Retina (tissue), 1 donor: ENCODE results near the gene NOBOX.
"Not testable (repeated sequence)": the region's sequence is repeated elsewhere in the genome, so short reads cannot be mapped to it uniquely, and the experiment has no call there.

ENCODE experiments used
- DNase-seq: peaks from one replicate; pipeline ENCODE4 v3.0.0-alpha.2; 2016

The NOBOX gene

GRCh38 chr7:144403649-144404061, at the start of gene NOBOX:
TSS of gene NOBOX (minus strand) at chr7:144403693.
- DNase-seq, result no peak

DNA sequence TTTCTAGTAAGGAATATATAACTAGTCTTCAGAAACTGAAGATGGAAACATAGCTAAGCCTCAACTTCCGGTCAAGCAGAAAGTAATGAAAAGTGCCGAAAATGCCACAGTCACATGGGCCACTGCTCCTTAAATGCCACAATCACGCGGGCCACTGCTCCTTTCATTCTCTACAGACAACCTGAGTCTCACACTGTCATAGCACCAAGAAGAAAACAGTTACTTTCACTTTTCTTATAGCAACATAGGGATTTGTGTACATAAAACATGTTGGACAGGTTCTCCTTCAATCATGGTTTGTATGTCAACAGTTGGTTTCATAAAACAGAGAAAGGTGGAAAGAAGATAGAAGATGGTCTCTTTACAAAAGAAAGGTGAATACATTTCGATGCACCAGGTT, 48.6 kb upstream of the NOBOX start:
- no peak for DNase-seq

DNA sequence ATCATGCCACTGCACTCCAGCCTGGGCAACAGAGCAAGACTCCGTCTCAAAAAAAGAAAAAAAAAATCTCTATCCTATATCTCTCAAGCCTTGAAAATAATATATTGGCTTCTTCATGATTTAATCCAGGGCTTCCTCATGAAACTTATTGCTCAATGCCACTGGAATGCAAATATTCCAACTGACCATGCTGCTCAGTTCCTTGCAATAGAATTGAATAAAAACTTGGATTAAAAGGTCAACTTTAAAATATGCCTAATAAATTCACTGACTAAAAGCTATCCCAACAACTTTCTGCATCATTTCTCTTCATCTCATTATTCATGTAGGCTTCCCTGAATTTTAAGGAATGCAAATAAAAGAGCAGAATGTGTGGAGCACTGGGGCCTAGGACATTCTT, 42.1 kb upstream of the NOBOX start:
- no peak for DNase-seq

GRCh38 chr7:144439717-144440205, 36.3 kb upstream of the NOBOX start:
- DNase-seq, result no peak

DNA sequence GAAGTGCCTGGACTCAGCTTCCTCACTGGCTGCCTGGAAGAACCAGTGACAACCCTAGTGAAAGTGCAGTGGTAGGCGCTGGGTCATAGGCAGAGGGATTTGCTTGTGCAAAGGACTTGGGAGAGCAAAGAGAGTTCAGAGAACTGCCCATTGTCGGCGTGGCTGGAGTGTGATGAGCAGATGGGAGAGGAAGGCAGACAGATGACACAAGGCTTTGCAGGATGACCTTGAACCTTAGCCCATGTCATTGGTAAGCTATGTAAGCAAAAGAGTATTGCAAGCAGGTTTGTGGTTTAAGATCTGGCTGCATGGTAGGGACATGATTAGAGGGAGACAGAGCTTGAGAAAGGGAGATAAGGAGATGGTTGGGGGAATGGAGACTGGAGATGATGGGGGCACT, 35.3 kb upstream of the NOBOX start:
- DNase-seq, result no peak

DNA sequence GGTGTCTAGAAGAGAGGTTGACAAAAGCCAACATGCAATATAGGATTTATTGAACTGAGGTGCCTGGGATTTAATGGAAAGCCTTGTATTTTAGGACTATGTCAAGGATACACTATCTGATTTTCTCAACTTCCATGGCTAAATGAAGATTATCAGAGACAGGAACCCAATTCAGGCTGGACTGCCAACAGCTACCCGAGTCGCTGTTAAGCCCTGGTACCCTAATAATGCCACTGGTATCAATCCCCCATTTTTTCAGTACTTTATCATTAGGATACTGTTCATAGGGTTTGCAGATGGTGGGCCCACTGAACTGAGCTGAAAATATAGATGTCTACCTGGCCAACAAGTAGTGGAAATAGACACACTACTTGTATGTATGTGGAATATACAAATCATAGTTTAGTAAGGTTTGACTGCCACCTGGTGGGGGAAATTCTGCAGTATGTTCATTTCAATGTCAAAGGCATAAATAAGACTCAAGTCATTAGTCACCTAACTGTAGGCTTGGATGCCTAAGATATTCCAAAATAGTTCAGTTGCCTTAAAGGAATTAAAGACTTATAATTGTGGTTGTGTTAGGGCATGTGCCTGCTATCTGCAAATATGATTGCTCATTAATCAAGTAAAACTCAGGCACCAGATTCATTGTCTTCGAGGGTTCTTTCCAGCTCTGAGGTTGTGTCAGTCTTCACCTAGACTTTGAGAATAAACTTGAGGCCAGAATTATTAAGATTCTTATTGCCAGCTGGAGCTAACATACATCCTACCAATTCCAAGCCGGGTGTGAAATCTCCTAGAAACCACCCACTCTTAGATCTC, 34.1 kb upstream of the NOBOX start:
- DNase-seq, result peak; percentile 38

DNA sequence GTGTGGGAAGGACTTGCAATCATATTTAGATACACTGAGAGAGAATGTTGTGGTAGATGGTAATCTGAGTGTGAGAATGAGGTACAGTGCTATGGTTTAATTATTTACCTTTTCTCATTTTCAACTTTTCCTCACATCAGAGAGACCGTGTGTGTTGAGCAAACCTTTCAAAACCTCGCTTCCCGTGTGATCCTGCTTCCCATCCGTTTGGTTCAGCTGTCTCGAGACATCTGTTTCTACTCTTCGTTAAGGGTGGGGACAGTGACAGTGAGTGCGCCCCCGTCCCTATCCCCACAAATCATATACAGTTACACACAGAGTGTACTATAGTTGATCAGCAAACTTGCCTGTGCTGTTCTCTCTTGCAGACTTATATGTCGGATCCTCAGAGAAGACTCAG, 33.0 kb upstream of the NOBOX start:
- no peak for DNase-seq

- no peak for DNase-seq
These were observed 24.9 kb upstream of the NOBOX start for GRCh38 chr7:144428431-144428830.

GRCh38 chr7:144427539-144427938, 24.0 kb upstream of the NOBOX start:
- not testable (repeated sequence) for DNase-seq

DNA sequence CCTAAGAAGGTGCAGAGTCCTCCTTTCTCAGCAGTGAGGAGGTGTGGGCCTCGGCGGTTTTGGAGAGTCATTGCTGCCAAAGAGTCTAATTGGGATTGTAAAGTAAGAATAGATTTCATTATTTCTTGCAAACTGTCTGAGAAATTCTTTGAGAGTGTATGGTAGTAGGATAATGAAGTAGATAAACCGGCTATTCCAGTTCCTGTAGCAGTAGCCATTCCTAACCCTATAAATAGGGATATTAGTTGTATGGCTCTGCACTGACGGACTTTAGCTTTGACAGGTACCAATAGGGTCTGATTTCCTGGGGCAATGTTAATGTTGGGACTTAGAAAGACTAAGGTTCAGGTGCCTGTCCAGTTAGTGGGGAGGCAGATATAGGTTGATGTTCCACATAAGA, 15.4 kb upstream of the NOBOX start:
- DNase-seq, result not testable (repeated sequence)

- no peak for DNase-seq
These were observed 12.8 kb upstream of the NOBOX start for GRCh38 chr7:144416341-144416740.

DNA sequence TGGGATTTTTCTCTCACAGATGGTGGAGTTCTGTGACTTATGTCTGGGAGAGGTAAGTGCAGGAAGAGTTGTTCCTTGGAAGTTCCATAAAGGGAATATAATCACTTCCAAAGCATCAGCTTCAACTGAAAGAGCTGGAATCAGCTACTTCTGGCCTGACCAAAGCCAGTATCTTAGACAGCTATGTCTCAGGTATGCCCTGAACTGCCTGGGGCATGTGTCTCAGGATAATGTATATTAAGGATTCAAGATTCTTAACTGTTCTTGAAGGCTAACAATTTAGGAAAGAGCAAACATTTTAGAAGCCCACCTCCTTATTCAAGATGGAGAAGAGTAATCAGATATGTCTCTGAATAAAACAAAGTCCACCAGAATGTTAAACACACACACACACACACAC, 12.4 kb upstream of the NOBOX start:
- DNase-seq, result no peak

DNA sequence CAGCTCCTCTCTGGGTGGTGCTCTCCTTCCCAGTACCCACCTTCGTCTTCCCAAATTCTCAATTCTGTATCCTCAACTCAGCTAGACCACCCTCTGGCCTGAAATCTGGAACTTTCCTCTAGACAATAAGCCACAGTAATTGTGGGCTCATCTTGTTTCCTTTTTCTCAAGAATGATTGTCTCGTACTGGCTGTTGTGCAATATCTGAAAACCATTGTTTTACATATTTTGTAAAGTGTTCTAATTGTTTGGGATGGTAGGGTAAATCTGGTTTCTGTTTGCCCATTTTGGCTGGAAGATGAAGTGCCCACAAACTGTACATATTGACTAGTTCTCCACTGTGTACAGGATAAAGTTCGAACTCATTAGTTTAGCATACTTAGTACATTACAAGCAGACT, 11.3 kb upstream of the NOBOX start:
- no peak for DNase-seq

GRCh38 chr7:144410441-144410840, 6.9 kb upstream of the NOBOX start:
- DNase-seq, result no peak

GRCh38 chr7:144408121-144408520, 4.6 kb upstream of the NOBOX start:
- DNase-seq, result no peak

- DNase-seq, result no peak
These were observed 3.9 kb upstream of the NOBOX start for GRCh38 chr7:144407266-144407931.

DNA sequence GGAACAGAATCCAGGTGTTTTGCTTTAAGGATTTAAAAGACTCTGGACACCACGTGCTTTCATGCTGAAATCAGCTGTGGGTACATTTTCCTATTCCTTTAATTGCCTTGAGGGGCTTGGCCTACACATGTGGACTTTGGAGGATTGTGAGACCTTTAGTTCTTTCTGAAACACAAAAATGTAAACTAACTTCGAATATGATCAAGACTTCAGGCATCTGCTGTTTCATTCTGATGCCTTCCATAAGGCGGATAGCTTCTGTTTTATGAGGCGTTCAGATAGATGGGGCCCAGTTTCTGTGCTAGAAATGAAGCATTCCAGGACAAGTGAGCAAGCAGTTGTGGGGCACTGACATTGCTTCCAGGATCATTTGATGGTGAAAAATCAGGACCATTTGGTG, 1.5 kb upstream of the NOBOX start:
- DNase-seq, result no peak

DNA sequence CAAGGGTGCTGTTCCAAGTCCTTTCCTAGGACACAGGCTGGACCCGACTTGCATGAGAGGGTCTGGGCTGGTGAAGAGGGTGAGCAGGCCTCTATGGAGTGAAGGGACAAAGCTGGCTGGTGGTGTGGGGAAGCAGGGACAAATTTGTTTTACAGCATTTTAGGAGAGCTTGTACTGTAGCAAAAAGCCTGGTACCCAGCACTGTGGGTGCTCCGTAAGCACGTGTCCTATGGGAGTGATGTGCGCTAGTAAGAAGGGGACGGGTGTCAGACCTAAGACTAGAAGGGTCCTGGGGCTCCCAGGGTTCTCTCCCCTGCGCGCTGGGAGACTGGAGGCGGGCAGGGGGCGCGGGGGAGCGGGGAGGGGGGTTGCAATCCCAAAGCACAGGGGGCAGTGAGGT, 391 bp downstream of the NOBOX start:
- DNase-seq, result no peak

DNA sequence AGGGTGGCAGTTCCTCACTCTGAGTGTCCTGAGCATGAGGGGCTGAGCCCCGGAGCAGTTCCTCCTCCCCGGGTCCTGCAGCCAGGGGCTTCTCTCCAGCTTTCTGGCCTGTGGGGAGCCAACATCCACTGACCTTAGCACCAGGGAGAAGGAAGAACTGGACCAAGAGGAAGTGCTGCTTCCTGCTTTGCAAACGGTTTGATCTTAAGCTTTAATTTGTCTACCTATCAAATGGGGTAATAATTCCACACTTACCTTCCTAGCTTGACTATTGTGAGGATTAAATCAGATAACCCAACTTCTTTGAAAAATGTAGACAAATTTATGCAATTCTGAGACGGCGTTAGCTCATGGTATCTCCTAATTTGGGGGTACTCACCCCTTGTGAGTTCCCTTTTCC, 2.0 kb downstream of the NOBOX start:
- DNase-seq, result no peak

GRCh38 chr7:144399946-144400345, 3.5 kb downstream of the NOBOX start:
- no peak for DNase-seq

- no peak for DNase-seq
These were observed 4.6 kb downstream of the NOBOX start for GRCh38 chr7:144398911-144399310.

DNA sequence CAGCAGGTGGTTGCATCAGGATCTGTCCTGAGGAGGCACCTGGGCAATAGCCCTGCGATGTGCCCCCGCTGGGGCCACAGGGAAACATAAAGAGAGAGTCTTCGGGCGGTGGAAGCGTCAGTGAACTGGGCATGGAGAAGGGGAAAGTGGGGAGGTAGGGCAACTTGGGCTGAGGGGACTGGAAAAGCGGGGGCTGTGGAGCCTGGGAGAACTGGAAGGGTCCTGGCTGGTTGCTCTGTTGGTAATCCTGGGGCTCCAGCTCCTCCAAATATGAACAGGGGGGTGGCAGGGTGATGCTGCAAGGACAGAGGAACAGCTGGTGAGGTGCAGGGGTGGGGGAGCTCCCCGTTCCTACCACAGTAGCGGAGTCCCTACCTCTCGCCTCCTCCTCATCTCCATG, 5.2 kb downstream of the NOBOX start:
- no peak for DNase-seq

- DNase-seq, result no peak
These were observed 6.4 kb downstream of the NOBOX start for GRCh38 chr7:144397086-144397485.

GRCh38 chr7:144391823-144392255, 11.7 kb downstream of the NOBOX start:
- peak; percentile 63 for DNase-seq
